Measurements from ENCODE around the gene IFT88. TPM values are rescaled to one million over a fixed set of nuclear protein-coding genes. Genes with fewer than 3 reads are reported as not detected.

IFT88 gene
- total and polyA plus RNA-seq, 2 of the 8 experiments (the other 6 are each of a cell fraction or from before 2014, with no cell fraction given), result 1.7 to 5.8 TPM

GRCh38 chr13:20671789-20672188 is 104.8 kb downstream of the IFT88 start:
- Histone ChIP-seq H2BK20ac (ENCODE audit: low read length) (no peak overlapping the region), H3K23me2 (ENCODE audit: low read depth, low read length) (no peaks in the 10 kb centered on the region), H4K5ac (ENCODE audit: insufficient read length, low read depth, low read length) (no peak overlapping the region), H3K4me3 (ENCODE audit: extremely low read depth in 1 of 4, insufficient read depth in 2 of 4, low read depth in 3 of 4, low read length in 4 of 4) (no peak overlapping the region), H3K9me3 (ENCODE audit: insufficient read depth in 2 of 2, low read depth in 1 of 2, low read length in 1 of 2) (no peaks in the 10 kb centered on the region), H3K56ac (replicated peaks; ENCODE audit: insufficient read length, low read depth, low read length) (no peak overlapping the region), H3K4me1 (replicated peaks in 1 of 4; ENCODE audit: control insufficient read depth in 3 of 4, insufficient read depth in 4 of 4, low read length in 3 of 4) (no peaks in the 10 kb centered on the region), H3K4me2 (ENCODE audit: insufficient read depth in 1 of 2, low read depth in 2 of 2, low read length in 2 of 2) (no peak overlapping the region), H3K18ac (ENCODE audit: extremely low read depth, low read length) (no peak overlapping the region), H3K14ac (ENCODE audit: insufficient read length) (no peak overlapping the region), H2AFZ (ENCODE audit: low read length) (no peak overlapping the region), H4K8ac (ENCODE audit: extremely low read depth, insufficient read depth, low read length) (no peak overlapping the region), H2BK15ac (ENCODE audit: low read length) (no peak overlapping the region), H4K20me1 (replicated peaks in 1 of 2; ENCODE audit: control insufficient read depth in 1 of 2, insufficient read depth in 2 of 2, low read length in 2 of 2) (no peaks in the 10 kb centered on the region), H3K36me3 (ENCODE audit: control insufficient read depth in 2 of 4, insufficient read depth in 4 of 4, low read length in 3 of 4) (no peaks in the 10 kb centered on the region), H2AK5ac (ENCODE audit: low read depth, low read length) (no peak overlapping the region), H3K79me1 (ENCODE audit: low read depth, low read length) (no peaks in the 10 kb centered on the region), H3K79me2 (ENCODE audit: control insufficient read depth in 1 of 2, insufficient read depth in 2 of 2, low read length in 2 of 2) (no peaks in the 10 kb centered on the region), H2BK120ac (replicated peaks; ENCODE audit: low read depth, low read length) (no peak overlapping the region), H3K23ac (ENCODE audit: insufficient read length) (no peak overlapping the region), H2BK5ac (ENCODE audit: low read depth, low read length) (no peak overlapping the region), H3K27ac (ENCODE audit: low read depth, low read length) (no peak overlapping the region), H3K4ac (replicated peaks; ENCODE audit: insufficient read length, low read depth, low read length) (no peak overlapping the region), H3K9ac (replicated peaks in 1 of 4; ENCODE audit: extremely low read depth in 1 of 4, low read depth in 3 of 4, low read length in 3 of 4) (no peak overlapping the region), H2BK12ac (ENCODE audit: low read depth, low read length) (no peak overlapping the region), H3K27me3 (replicated peaks in 1 of 4; ENCODE audit: control insufficient read depth in 3 of 4, extremely low read depth in 1 of 4, insufficient read depth in 3 of 4, low read length in 3 of 4) (no peaks in the 10 kb centered on the region), H4K91ac (replicated peaks; ENCODE audit: insufficient read length, low read length) (no peak overlapping the region)
- WGBS, 2 experiments (ENCODE audit: extremely low coverage in 1 of 2, insufficient coverage in 1 of 2, insufficient read length in 1 of 2, insufficient replicate concordance in 2 of 2, low coverage in 1 of 2, low lambda C conversion rate in 2 of 2, missing lambda C conversion rate in 1 of 2), result 80% methylated on average over 1 of the region's 1 CpG; no CpG with 5 or more reads in 1 of the 2 experiments
- FAIRE-seq, result no peak
- ChIA-PET CTCF (ENCODE audit: partially characterized antibody) (interaction anchor here (1.1 kb wide), 2 partner anchors 63 to 177 kb away, joined by 3 to 5 read pairs; no protein-coding TSS in a partner anchor), POLR2A (ENCODE audit: partially characterized antibody) (interaction anchor here (1.2 kb wide), 1 partner anchor 14 kb away, joined by 3 read pairs; no protein-coding TSS in a partner anchor)
- TF ChIP-seq CREB1 (IDR thresholded peaks at IDR 0.05) (no peak), JUN (IDR thresholded peaks at IDR 0.05; ENCODE audit: low read depth, low read length) (no peak), CBX5 (IDR thresholded peaks at IDR 0.05; ENCODE audit: low read depth, low read length) (no peak), SP1 (IDR thresholded peaks at IDR 0.05; ENCODE audit: low read depth, low read length) (no peak), ASH2L (IDR thresholded peaks at IDR 0.05; ENCODE audit: low read length) (no peak), SP4 (IDR thresholded peaks at IDR 0.05; ENCODE audit: low read length) (no peak)
- DNase-seq (ENCODE audit: low read depth in 1 of 2, low spot score in 2 of 2), result no peak

Data from H1 (cell line).